NCI-H187 treated with DMSO at 0.1 percent for 48 hours (cell line): Measurements from ENCODE around the gene MAPKBP1.
"Not testable (repeated sequence)": the region's sequence is repeated elsewhere in the genome, so short reads cannot be mapped to it uniquely, and the experiment has no call there.

ENCODE experiments used
- DNase-seq: peaks from one replicate; lab custom pipeline; 2025; lab: John Stamatoyannopoulos, UW

The MAPKBP1 gene, protein sequence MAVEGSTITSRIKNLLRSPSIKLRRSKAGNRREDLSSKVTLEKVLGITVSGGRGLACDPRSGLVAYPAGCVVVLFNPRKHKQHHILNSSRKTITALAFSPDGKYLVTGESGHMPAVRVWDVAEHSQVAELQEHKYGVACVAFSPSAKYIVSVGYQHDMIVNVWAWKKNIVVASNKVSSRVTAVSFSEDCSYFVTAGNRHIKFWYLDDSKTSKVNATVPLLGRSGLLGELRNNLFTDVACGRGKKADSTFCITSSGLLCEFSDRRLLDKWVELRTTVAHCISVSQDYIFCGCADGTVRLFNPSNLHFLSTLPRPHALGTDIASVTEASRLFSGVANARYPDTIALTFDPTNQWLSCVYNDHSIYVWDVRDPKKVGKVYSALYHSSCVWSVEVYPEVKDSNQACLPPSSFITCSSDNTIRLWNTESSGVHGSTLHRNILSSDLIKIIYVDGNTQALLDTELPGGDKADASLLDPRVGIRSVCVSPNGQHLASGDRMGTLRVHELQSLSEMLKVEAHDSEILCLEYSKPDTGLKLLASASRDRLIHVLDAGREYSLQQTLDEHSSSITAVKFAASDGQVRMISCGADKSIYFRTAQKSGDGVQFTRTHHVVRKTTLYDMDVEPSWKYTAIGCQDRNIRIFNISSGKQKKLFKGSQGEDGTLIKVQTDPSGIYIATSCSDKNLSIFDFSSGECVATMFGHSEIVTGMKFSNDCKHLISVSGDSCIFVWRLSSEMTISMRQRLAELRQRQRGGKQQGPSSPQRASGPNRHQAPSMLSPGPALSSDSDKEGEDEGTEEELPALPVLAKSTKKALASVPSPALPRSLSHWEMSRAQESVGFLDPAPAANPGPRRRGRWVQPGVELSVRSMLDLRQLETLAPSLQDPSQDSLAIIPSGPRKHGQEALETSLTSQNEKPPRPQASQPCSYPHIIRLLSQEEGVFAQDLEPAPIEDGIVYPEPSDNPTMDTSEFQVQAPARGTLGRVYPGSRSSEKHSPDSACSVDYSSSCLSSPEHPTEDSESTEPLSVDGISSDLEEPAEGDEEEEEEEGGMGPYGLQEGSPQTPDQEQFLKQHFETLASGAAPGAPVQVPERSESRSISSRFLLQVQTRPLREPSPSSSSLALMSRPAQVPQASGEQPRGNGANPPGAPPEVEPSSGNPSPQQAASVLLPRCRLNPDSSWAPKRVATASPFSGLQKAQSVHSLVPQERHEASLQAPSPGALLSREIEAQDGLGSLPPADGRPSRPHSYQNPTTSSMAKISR (N-terminal part only)

DNA sequence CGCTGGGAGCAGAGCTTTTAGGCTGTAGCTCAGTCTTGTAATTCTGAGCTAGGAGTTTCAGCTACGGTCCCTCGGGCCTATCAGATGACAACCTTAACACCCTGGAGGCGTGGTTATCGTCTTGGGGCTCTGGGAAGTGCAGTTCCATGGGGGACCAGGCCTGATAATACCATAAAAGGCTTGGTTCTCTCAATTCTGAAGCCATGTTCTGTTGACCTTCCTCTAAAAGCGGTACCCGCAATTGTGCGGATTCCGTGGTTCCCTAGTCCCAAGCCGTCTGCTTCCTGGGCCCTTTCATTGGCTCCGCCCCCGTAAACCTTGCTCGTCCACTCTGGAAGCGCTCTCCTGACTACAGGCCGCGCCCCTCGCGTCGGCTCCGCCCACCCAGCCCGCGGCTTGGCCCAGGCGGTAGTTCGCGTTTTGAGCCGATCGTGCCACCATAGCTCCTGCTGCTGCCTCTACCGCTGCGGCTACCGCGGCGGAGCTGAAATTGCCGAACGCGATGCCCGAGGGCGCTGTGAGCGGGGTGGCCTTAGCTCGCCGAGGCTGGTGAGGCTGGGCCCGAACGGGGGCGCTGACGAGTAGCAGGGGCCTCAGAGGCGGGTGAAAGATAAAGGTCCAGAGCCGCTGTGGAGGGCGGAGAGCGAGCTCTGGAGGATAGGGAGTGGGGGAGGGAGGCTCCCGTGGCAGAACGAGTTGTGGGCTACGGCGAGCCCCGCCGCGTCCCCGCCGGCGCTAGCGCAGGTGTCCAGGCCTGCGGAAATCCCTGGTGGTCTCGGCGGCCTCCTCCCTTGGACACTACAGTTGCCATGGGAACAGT, at the start of gene MAPKBP1:
Gene MAPKBP1 (plus strand): TSS at position 423 of the 820 bp plus-strand sequence. CDS start 792 bp downstream, outside the sequence.
- peak; percentile 62 for DNase-seq

- no peak for DNase-seq
Measured at GRCh38 chr15:41727143-41727542, 47.1 kb upstream of the MAPKBP1 start.

- DNase-seq: not testable (repeated sequence)
Measured at GRCh38 chr15:41728061-41728460, 46.2 kb upstream of the MAPKBP1 start.

- no peak for DNase-seq
Measured at GRCh38 chr15:41730543-41730942, 43.7 kb upstream of the MAPKBP1 start.

DNA sequence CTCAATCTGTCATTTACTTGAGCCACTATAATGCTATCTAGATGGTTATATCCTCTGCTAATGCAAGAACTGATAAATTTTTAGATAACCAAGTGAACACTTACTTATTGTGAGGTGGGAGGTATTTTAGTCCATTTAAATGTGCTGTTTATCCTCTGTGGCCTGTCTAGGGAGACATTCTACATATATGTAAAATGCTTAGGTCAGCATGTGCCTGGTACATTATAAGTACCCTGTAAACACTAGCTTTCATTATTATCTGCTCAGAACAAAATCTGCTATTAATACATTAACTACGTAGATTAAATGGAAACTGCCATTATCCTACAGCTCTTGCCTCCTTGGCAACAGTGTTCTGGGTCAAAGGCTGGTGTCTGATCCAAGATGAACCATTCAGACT, 41.8 kb upstream of the MAPKBP1 start:
- no peak for DNase-seq

DNA sequence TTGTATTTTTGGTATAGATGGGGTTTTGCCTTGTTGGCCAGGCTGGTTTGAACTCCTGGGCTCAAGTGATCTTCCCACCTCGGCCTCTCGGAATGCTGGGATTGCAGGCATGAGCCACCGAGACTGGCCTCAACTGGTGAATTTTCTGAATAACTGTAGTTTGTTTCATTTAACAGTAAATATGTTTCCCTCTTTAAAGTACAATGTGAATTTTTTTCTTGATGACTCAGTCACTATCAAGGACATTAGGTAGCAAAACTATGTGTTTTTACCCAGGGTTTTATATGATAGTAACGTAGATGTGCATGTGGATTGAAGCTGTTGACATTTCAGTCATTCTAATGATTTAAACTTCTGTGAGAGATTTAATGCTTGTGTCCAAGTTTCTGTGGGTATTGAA, 40.2 kb upstream of the MAPKBP1 start:
- no peak for DNase-seq

GRCh38 chr15:41735046-41735445, 39.2 kb upstream of the MAPKBP1 start:
- DNase-seq: no peak

DNA sequence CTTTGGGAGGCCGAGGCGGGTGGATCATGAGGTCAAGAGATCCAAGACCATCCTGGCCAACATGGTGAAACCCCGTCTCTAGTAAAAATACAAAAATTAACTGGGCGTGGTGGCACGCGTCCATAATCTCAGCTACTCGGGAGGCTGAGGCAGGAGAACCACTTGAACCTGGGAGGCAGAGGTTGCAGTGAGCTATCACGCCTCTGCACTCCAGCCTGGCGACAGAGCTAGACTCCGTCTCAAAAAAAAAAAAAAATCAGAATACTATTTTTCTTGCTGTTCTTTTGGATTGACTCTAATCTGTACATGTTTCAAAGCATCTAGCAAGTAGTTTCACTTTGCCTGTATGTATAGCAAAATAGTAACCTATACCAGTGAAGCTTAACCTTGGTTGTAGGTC, 38.8 kb upstream of the MAPKBP1 start:
- DNase-seq: not testable (repeated sequence)

DNA sequence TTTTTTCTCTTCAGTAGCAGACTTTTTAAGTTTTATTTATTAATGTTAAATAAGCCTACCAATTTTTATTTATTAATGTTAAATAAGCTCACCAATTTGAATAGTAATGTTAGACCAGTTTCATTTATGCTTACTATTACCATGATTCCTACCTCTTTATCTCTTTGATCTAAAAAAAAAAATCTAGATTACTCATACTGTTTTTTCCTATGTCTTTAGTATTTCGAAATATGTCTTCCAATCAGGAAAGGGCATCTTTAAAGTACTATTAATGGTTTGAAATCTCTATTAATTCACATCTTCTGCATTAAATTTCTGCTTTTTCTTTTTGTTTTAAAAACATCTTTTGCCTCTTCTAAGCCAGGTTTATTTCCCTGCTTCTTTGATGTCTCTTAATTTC, 27.5 kb upstream of the MAPKBP1 start:
- no peak for DNase-seq

DNA sequence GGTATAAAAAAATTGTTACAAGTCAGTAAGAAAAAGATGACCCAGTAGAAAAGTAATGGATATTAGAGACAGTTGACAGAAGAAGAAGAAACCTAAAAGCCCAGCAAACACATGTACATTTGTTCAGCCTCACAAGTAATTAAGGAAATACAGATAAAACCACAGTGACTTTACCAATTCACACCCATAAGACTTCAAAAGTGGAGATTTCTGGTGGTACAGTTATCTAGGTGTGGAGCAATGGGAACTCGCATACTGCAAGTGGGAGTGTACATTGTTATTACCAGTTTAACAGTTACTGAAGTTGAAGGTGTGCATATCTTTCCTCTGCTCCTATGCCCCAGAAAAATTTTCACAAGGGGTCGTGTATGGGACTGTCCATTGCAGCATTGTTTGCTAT, 18.1 kb upstream of the MAPKBP1 start:
- DNase-seq: no peak

GRCh38 chr15:41772720-41773331, 1.5 kb upstream of the MAPKBP1 start:
- DNase-seq: no peak

DNA sequence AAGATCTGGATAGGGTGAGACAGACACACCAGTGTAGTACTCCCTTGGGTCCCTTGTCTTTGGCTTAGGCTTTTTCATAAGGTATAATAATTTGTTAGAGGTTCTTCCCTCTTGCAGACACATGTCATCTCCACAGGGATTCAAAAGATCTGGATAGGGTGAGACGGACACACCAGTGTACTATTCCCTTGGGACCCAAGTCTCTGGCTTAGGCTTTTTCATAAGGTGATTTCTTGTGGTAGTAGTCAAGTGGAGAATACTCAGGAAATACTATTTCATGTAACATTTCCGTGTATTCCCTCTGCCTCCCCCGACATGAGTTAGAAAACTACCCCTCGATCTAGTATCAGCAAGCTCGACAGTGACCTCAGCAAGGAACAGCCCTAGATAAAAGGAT, 954 bp upstream of the MAPKBP1 start:
- no peak for DNase-seq

GRCh38 chr15:41773729-41774061, 589 bp upstream of the MAPKBP1 start:
- no peak for DNase-seq

GRCh38 chr15:41774882-41775417, 666 bp downstream of the MAPKBP1 start:
- DNase-seq: no peak

GRCh38 chr15:41775651-41776050, 1.4 kb downstream of the MAPKBP1 start:
- no peak for DNase-seq

- DNase-seq: no peak
Measured at GRCh38 chr15:41777421-41777973, 3.2 kb downstream of the MAPKBP1 start.

GRCh38 chr15:41778521-41778920, 4.2 kb downstream of the MAPKBP1 start:
- no peak for DNase-seq

- DNase-seq: peak; percentile 26
Measured at GRCh38 chr15:41779662-41780157, 5.4 kb downstream of the MAPKBP1 start.

GRCh38 chr15:41780266-41780665, 6.0 kb downstream of the MAPKBP1 start:
- no peak for DNase-seq

GRCh38 chr15:41780727-41781126, 6.4 kb downstream of the MAPKBP1 start:
- DNase-seq: no peak
